Measurements from ENCODE around the gene ZBTB7C.

The ZBTB7C gene

DNA sequence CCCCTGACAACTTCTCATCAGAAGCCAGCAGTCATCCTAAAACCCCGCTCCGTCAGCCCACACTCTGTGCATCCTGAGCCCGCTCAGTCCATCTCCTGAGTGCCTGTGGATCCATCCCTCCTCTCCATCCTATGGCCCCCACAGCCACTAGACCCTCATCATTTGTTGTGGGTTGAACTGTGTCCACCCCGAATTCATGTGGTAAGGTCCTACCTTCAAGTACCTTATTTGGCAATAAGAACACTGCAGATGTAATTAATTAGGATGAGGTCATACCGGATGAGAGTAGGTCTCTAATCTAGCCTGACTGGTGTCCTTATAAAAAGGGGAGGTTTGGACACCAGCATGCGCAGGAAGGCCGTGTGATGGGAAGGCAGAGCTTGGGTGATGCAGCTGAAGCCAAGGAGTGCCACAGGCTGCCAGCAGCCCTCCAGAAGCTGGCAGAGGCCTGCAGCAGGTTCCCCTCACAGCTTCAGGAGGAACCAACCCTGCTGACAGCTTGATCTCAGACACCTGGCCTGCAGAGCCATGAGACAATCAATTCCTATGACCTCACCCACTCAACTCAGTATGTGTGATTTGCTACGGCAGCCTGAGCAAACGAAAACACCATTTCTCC, 192.4 kb downstream of the ZBTB7C start:
- no peaks in the 10 kb centered on the region for H3K4me1 ChIP-seq
- no peaks in the 10 kb centered on the region for H3K36me3 ChIP-seq
- H3K4me3 ChIP-seq (ENCODE audit: low read depth, low read length) = no peak overlapping the region
- TF ChIP-seq, protein P1, sequence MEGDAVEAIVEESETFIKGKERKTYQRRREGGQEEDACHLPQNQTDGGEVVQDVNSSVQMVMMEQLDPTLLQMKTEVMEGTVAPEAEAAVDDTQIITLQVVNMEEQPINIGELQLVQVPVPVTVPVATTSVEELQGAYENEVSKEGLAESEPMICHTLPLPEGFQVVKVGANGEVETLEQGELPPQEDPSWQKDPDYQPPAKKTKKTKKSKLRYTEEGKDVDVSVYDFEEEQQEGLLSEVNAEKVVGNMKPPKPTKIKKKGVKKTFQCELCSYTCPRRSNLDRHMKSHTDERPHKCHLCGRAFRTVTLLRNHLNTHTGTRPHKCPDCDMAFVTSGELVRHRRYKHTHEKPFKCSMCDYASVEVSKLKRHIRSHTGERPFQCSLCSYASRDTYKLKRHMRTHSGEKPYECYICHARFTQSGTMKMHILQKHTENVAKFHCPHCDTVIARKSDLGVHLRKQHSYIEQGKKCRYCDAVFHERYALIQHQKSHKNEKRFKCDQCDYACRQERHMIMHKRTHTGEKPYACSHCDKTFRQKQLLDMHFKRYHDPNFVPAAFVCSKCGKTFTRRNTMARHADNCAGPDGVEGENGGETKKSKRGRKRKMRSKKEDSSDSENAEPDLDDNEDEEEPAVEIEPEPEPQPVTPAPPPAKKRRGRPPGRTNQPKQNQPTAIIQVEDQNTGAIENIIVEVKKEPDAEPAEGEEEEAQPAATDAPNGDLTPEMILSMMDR (IDR thresholded peaks at IDR 0.05; ENCODE audit: low read depth, low read length) = no peak
- H3K27me3 ChIP-seq = no peaks in the 10 kb centered on the region
- no peak for DNase-seq
- H3K9me3 ChIP-seq = no peaks in the 10 kb centered on the region

DNA sequence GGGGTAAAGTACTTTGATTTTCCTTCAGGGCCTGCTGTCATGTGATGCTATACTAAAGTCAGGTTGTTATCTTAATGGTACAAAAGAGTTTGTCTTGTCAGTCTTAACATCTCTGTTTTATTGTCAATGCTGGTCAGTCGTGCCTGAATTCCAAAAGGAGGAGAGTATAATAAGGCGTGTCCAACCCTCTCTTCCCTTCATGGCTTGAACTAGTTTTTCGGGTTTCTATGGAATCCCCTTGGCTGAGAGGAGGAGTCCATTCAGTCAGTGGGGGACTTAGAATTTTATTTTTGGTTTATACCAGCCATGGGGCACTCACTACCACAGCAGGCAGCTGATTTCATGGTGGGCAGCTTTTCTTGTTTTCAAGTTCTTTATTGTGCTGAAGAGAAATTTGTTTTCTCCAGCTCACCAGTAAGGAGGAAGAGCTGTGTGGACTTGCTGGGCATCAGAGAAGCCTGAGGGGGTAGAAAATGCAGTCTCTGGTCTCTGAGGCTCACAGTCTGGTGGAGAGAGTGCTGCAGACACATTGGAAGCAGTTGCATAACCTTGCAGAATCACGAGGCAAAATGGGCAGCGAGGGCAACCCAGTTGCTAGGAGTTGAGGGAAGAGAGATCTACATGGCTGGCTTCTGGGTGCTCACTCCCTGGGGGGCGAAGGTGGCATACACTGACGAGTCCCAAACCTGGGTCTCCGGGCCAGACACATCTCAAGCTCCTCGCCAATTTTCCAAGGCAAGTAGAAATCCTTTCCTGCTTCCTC, 193.1 kb downstream of the ZBTB7C start:
- Histone ChIP-seq H3K36me3 (no peaks in the 10 kb centered on the region), H3K27me3 (no peaks in the 10 kb centered on the region), H3K4me1 (no peaks in the 10 kb centered on the region), H3K9me3 (no peaks in the 10 kb centered on the region), H3K4me3 (ENCODE audit: low read depth, low read length) (no peak overlapping the region)
- DNase-seq = no peak
- TF ChIP-seq, protein P1 (IDR thresholded peaks at IDR 0.05; ENCODE audit: low read depth, low read length) = no peak

DNA sequence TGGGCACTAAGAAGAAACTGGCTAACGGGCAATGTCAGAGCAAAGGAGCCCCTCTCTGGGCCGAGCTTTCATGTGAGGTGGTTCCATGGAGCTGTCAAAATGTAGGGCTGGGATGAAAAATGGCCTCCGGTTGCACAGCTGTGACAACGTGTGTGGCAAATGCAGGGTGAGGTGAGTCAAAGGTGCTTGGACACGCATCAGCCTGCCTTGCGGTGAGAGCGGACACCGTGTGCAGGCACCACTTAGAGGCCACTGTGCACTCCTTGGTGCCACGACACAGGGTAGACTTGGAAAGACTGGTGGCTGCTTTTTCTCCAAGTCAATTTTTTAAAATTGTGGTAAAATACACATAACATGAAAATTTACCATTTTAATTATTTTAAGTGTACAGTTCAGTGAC, 195.4 kb downstream of the ZBTB7C start:
- TF ChIP-seq, protein P1 (IDR thresholded peaks at IDR 0.05; ENCODE audit: low read depth, low read length) = no peak
- DNase-seq = no peak
- no peaks in the 10 kb centered on the region for H3K36me3 ChIP-seq
- H3K9me3 ChIP-seq = no peaks in the 10 kb centered on the region
- no peaks in the 10 kb centered on the region for H3K27me3 ChIP-seq
- no peak overlapping the region for H3K4me3 ChIP-seq (ENCODE audit: low read depth, low read length)
- no peaks in the 10 kb centered on the region for H3K4me1 ChIP-seq

DNA sequence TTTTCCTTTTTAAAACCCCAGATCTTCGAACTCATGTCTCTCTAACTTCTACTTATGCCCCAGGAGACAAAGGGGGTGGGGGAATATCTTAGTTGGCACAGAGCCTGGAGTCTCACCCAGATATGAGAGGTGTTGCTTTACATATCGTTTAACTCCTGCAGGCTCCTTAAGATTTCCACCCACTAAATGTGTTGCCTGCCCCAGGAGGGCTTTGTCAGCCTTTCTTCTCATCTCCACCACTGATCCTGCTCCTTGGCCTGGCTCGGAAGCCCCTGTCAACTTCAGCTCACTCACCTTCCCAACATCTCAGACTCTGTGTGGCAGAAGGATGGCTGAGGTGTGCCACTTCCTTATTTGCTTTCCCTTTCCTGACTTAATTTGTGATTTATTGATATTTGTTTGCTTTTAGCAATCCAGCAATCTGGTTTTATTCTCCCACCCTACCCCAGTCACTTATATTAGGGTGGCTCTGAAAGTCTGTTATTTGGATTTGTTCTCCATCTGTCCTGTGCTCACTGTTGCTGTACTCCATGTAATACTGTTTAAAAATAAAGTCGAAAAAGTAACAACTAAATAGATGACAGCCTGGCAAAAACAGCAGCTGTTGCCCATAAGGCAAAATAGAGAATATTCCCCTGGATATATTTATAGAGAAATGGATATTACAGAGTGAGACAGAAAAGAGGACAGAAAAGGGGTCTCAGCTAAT, 200.6 kb downstream of the ZBTB7C start:
- Histone ChIP-seq H3K27me3 (no peaks in the 10 kb centered on the region), H3K9me3 (no peaks in the 10 kb centered on the region), H3K36me3 (no peaks in the 10 kb centered on the region), H3K4me3 (ENCODE audit: low read depth, low read length) (no peak overlapping the region), H3K4me1 (no peaks in the 10 kb centered on the region)
- TF ChIP-seq, protein P1 (IDR thresholded peaks at IDR 0.05; ENCODE audit: low read depth, low read length) = no peak
- DNase-seq = no peak

DNA sequence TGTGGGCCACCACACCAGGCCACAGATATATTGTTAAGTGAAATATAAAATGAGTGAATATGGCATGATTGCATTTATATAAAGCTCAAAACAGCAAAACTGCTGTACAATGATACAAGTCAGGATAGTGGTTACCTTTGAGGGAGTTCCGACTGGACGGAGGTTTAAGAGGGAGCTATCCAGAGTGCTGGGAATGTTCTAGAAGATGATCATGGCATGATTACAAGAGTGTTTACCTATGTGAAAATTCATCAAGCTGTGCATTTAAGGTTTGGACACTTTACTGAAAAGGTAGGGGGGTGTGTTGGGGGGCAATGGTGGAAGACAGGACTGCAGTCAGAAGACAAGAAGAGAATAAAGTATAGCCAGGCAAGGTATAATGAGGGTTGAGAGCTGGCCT, 201.4 kb downstream of the ZBTB7C start:
- H3K27me3 ChIP-seq = no peaks in the 10 kb centered on the region
- H3K4me1 ChIP-seq = no peaks in the 10 kb centered on the region
- H3K9me3 ChIP-seq = no peaks in the 10 kb centered on the region
- no peaks in the 10 kb centered on the region for H3K36me3 ChIP-seq
- DNase-seq = no peak
- TF ChIP-seq, protein P1 (IDR thresholded peaks at IDR 0.05; ENCODE audit: low read depth, low read length) = no peak
- H3K4me3 ChIP-seq (ENCODE audit: low read depth, low read length) = no peak overlapping the region

DNA sequence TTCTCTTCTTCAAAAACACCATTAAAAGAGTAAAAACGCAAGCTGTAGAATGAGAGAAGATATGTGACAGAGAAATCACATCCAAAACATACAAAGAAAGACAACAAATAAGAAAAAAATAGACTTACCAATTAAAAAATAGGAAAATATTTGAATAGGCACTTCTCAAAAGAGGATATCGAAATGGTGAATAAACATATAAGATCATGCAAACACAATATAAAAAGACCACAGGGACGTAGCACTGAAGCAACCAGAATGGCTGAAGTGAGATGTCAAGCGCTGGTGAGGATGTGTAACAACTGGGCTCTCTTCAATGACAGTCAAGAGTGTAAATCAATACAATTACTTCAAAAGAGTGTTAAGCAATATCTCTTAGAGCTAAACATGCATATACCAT, 202.3 kb downstream of the ZBTB7C start:
- Histone ChIP-seq H3K9me3 (no peaks in the 10 kb centered on the region), H3K36me3 (no peaks in the 10 kb centered on the region), H3K4me3 (ENCODE audit: low read depth, low read length) (no peak overlapping the region), H3K4me1 (no peaks in the 10 kb centered on the region), H3K27me3 (no peaks in the 10 kb centered on the region)
- no peak for DNase-seq
- TF ChIP-seq, protein P1 (IDR thresholded peaks at IDR 0.05; ENCODE audit: low read depth, low read length) = no peak
